Keratinocyte (primary cell): Measurements from ENCODE around the gene RGS6.
A peak's percentile ranks its signal among the peaks of the same experiment; 100 is the strongest.

Source experiments
- CTCF ChIP-seq, 3 experiments: IDR thresholded peaks in 1 of 3; conservative IDR thresholded peaks in 1 of 3; optimal IDR thresholded peaks in 1 of 3; 2 replicates in 2 of 3; 3 replicates in 1 of 3; pipeline versions ENCODE3 to v1.5.1; 2011; ENCODE audit warnings: low read length in 3 of 3, mild to moderate bottlenecking in 3 of 3, moderate library complexity in 2 of 3, control low read depth in 1 of 3, inconsistent platforms in 1 of 3; ENCODE audit not compliant: insufficient read depth in 2 of 3; ENCODE audit errors: extremely low read depth in 1 of 3
- EZH2 ChIP-seq: IDR thresholded peaks from one replicate; pipeline ENCODE4 v1.6.1; 2012; ENCODE audit warnings: inconsistent platforms, mild to moderate bottlenecking, low read length, moderate library complexity

DNA sequence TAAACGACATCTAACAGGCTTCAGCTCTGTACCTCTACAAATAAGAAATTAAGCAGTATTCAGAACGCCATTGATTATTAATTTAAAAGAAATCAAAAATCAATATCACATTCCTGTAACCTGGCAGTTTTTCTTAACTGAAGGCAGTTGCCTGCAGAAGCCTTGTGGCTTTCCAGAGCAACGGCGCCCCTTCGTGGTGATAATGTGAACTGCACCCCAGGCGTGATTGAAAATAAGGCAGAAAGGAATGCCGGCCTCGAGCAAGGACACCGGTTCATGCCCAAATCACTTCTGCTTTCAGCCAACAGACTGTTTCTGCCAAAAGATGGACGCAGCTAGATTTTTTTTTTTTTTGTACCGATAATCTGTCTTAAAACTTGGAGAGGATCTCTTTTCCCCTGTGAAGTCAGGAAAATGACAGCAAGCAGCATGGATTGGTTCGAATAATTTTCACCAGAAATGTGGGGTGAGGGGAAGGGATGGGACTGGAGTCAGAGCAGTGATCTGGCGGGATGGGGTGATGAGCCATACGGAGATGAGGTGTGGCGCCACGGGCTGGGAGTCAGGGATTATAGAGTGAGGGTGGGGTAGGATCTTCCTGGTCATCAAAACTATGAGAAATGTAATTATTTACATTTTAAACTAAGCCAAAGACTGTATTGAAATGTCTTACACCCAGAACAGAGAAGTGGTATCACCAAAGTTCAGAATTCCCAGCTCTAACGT, 488.7 kb downstream of the RGS6 start:
- TF ChIP-seq EZH2, result no peak
- peak; percentile 85 to 95 (median 93) for TF ChIP-seq CTCF (optimal IDR thresholded peaks at IDR 0.05 in 1 of 3, IDR thresholded peaks at IDR 0.05 in 1 of 3, conservative IDR thresholded peaks at IDR 0.05 in 1 of 3; ENCODE audit: extremely low read depth in 1 of 3, insufficient read depth in 2 of 3, low read length in 3 of 3)
